DMS79 treated with DMSO at 0.1 percent for 48 hours (cell line): ENCODE results near the gene PRM3.

ENCODE experiments used
- DNase-seq: peaks from one replicate; lab custom pipeline; 2025; lab: John Stamatoyannopoulos, UW

Gene PRM3

GRCh38 chr16:11224096-11224893 lies 49.1 kb downstream of the PRM3 start:
- no peak for DNase-seq
